ENCODE results near the gene SMAD7.

GRCh38 chr18:48973731-48974130 is 23.0 kb upstream of the SMAD7 start:
- TF ChIP-seq ESRRG (CRISPR knock-in tag; IDR thresholded peaks at IDR 0.05) = no peak
- TF ChIP-seq ZFP3 (CRISPR knock-in tag; IDR thresholded peaks at IDR 0.05) = no peak
- TF ChIP-seq, protein P1, sequence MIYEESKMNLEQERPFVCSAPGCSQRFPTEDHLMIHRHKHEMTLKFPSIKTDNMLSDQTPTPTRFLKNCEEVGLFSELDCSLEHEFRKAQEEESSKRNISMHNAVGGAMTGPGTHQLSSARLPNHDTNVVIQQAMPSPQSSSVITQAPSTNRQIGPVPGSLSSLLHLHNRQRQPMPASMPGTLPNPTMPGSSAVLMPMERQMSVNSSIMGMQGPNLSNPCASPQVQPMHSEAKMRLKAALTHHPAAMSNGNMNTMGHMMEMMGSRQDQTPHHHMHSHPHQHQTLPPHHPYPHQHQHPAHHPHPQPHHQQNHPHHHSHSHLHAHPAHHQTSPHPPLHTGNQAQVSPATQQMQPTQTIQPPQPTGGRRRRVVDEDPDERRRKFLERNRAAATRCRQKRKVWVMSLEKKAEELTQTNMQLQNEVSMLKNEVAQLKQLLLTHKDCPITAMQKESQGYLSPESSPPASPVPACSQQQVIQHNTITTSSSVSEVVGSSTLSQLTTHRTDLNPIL (CRISPR knock-in tag; IDR thresholded peaks at IDR 0.05; ENCODE audit: low read depth) = no peak
- TF ChIP-seq BACH2 (CRISPR knock-in tag; IDR thresholded peaks at IDR 0.05; ENCODE audit: borderline replicate concordance) = no peak
- no peak for TF ChIP-seq POU6F1 (CRISPR knock-in tag; IDR thresholded peaks at IDR 0.05; ENCODE audit: borderline replicate concordance, low read depth)
- TF ChIP-seq RARB (CRISPR knock-in tag; IDR thresholded peaks at IDR 0.05) = no peak
- no peak for TF ChIP-seq SNAI2 (CRISPR knock-in tag; IDR thresholded peaks at IDR 0.05)
- no peak for TF ChIP-seq TCF4 (CRISPR knock-in tag; IDR thresholded peaks at IDR 0.05; ENCODE audit: borderline replicate concordance)
- no peak for TF ChIP-seq TOX (CRISPR knock-in tag; IDR thresholded peaks at IDR 0.05; ENCODE audit: borderline replicate concordance)
